K562 (cell line): ENCODE data around the gene PPP2R1A. TPM values are rescaled to one million over a fixed set of nuclear protein-coding genes. Genes with fewer than 3 reads are reported as not detected.

Source experiments
- CBFB ChIP-seq: sonication (generic); formaldehyde crosslinking; IDR thresholded peaks from 2 replicates; pipeline ENCODE4 v1.4.0; 2020; ENCODE audit warnings: mild to moderate bottlenecking, missing genetic modification reagents
- MYBL2 ChIP-seq, 2 experiments: fragments of 450-650 bp in 1 of 2; sonication (generic) in 1 of 2; formaldehyde crosslinking in 1 of 2; IDR thresholded peaks; 2 replicates each; pipeline versions ENCODE4 v1.6.1 to v1.8.1; 2017 to 2022; ENCODE audit warnings: borderline replicate concordance in 1 of 2, inconsistent platforms in 1 of 2, low read depth in 1 of 2, mild to moderate bottlenecking in 1 of 2, missing genetic modification reagents in 1 of 2, moderate library complexity in 1 of 2
- NRF1 ChIP-seq, 2 experiments: fragments of 450-650 bp; IDR thresholded peaks in 1 of 2; conservative IDR thresholded peaks in 1 of 2; 2 replicates each; pipeline ENCODE4 v1.6.1; 2014; ENCODE audit warnings: mild to moderate bottlenecking in 2 of 2
- ZNF318 ChIP-seq, 2 experiments: fragments of 450-650 bp; IDR thresholded peaks; 2 replicates each; pipeline ENCODE4 v1.6.1; 2016; ENCODE audit warnings: mild to moderate bottlenecking in 2 of 2, borderline replicate concordance in 1 of 2, low read depth in 1 of 2, moderate library complexity in 1 of 2
- ZNF644 ChIP-seq: fragments of 200-800 bp; sonication (Bioruptor generic); IDR thresholded peaks from 2 replicates; pipeline ENCODE4 v1.6.1; 2016; ENCODE audit warnings: low read depth, missing genetic modification characterization, missing compliant biosample characterization
- polyA plus RNA-seq, 8 experiments: library from polyadenylated mRNA; depleted of rRNA in 4 of 8; stranded (reverse) in 5 of 8; unstranded in 3 of 8; fragments of >200 nt; fragmentation: Nextera tagmentation in 2 of 8; fragmentation: Illumina TruSeq in 1 of 8; extraction: Ambion mirVana in 2 of 8; extraction: Trizol in 1 of 8; gene quantifications; 2 replicates each; pipeline versions ENCODE4 v1.2.1 to v1.2.3, GENCODE V29; 2011 to 2014; ENCODE audit warnings: inconsistent platforms in 1 of 8, missing spikeins in 1 of 8
- total RNA-seq, 7 experiments: library from RNA; depleted of rRNA in 6 of 7; stranded (reverse); fragments of >200 nt in 6 of 7; fragmentation: Illumina TruSeq in 2 of 7; extraction: Trizol in 2 of 7; gene quantifications; 2 replicates each; pipeline versions ENCODE4 v1.2.1 to v1.2.3, GENCODE V29; 2011 to 2021; ENCODE audit warnings: low replicate concordance in 1 of 7

Gene PPP2R1A
- total and polyA plus RNA-seq, 9 of the 15 experiments (the other 6 are each of a cell fraction or from before 2014, with no cell fraction given): 10.1 to 211 (median 70.1) TPM

GRCh38 chr19:52273301-52273700 is 83.4 kb downstream of the PPP2R1A start (continued):
- no peak for TF ChIP-seq ZNF318 (IDR thresholded peaks at IDR 0.05; ENCODE audit: borderline replicate concordance in 1 of 2, low read depth in 1 of 2)
- TF ChIP-seq MYBL2 (IDR thresholded peaks at IDR 0.05; ENCODE audit: low read depth): no peak
- TF ChIP-seq MYBL2 (CRISPR knock-in tag; IDR thresholded peaks at IDR 0.05; ENCODE audit: borderline replicate concordance): no peak
- no peak for TF ChIP-seq NRF1 (conservative IDR thresholded peaks at IDR 0.05 in 1 of 2, IDR thresholded peaks at IDR 0.05 in 1 of 2)
- TF ChIP-seq ZNF644: no peak
- no peak for TF ChIP-seq CBFB (CRISPR knock-in tag)
